ENCODE results near the gene HNRNPR. TPM values are rescaled to one million over a fixed set of nuclear protein-coding genes. Genes with fewer than 3 reads are reported as not detected.

HNRNPR gene
- total and polyA plus RNA-seq, 9 of the 15 experiments (the other 6 are each of a cell fraction or from before 2014, with no cell fraction given): 80.9 to 372 (median 301) TPM

GRCh38 chr1:23371987-23372880, 28.1 kb upstream of the HNRNPR start (continued):
- TF ChIP-seq THRB (CRISPR knock-in tag; conservative IDR thresholded peaks at IDR 0.05) (no peak), NFATC3 (IDR thresholded peaks at IDR 0.05) (no peak), SMARCA5 (IDR thresholded peaks at IDR 0.05) (0 out of 2 replicates have a peak, but pooled peaks have one; percentile 49), HDAC1 (IDR thresholded peaks at IDR 0.05) (peak in 1 of 2 experiments; percentile 52; a peak in 1 of 4 replicates), PCBP2 (IDR thresholded peaks at IDR 0.05; ENCODE audit: low read depth, low read length, poor library complexity, severe bottlenecking) (no peak), NEUROD1 (IDR thresholded peaks at IDR 0.05; ENCODE audit: borderline replicate concordance, low read depth, low read length, partially characterized antibody) (peak; percentile 19), L3MBTL2 (IDR thresholded peaks at IDR 0.05) (peak; percentile 85), MIER1 (IDR thresholded peaks at IDR 0.05; ENCODE audit: low read depth) (0 out of 2 replicates have a peak, but pooled peaks have one; percentile 39), ZFP36 (IDR thresholded peaks at IDR 0.05; ENCODE audit: low read depth, low read length, partially characterized antibody) (peak; percentile 86), ZC3H4 (CRISPR knock-in tag; IDR thresholded peaks at IDR 0.05; ENCODE audit: borderline replicate concordance) (peak; percentile 59; the same call in 1 of the 2 replicates), TFAP4 (CRISPR knock-in tag; IDR thresholded peaks at IDR 0.05; ENCODE audit: borderline replicate concordance) (no peak), PPARD (CRISPR knock-in tag; IDR thresholded peaks at IDR 0.05) (no peak), BCOR (IDR thresholded peaks at IDR 0.05) (peak; percentile 62)

Measured in K562 (cell line).